ENCODE measurements around the gene CDK11A.
A peak's percentile ranks its signal among the peaks of the same experiment; 100 is the strongest.
"Not testable (repeated sequence)": the region's sequence is repeated elsewhere in the genome, so short reads cannot be mapped to it uniquely, and the experiment has no call there.

CDK11A gene

DNA sequence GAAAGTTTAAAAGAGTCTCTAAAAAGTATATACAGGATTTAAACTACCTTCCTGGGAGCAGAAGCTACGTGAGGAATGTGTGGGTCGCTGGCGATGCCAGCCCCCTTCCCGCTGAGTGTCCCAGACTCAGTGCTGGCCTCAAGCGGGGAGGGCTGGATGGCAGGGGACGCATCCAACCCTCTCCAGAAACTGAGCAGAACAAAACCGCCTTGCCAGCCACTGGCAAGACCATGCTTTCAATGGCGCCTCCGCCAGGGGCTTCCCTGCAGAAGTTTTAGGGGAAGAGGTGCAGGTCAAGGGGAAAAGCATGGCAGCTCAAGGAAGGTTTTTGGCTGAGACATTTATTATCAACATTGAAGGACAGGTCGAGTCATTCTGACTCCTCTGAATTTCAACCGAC lies 28.0 kb upstream of the CDK11A start:
- no peak for DNase-seq
- H3K27ac ChIP-seq, result no peak overlapping the region
- in situ Hi-C loops (cut with HindIII; ENCODE audit: low pct_ligation_motif_present, low sequenced_read_pairs), result no loop called here
- H3K4me3 ChIP-seq (ENCODE audit: low read depth, low read length), result no peak overlapping the region
- H3K36me3 ChIP-seq (replicated peaks), result peaks cover 41% of the 10 kb centered on the region
- H3K27me3 ChIP-seq (replicated peaks), result no peaks in the 10 kb centered on the region
- TF ChIP-seq, protein P1, sequence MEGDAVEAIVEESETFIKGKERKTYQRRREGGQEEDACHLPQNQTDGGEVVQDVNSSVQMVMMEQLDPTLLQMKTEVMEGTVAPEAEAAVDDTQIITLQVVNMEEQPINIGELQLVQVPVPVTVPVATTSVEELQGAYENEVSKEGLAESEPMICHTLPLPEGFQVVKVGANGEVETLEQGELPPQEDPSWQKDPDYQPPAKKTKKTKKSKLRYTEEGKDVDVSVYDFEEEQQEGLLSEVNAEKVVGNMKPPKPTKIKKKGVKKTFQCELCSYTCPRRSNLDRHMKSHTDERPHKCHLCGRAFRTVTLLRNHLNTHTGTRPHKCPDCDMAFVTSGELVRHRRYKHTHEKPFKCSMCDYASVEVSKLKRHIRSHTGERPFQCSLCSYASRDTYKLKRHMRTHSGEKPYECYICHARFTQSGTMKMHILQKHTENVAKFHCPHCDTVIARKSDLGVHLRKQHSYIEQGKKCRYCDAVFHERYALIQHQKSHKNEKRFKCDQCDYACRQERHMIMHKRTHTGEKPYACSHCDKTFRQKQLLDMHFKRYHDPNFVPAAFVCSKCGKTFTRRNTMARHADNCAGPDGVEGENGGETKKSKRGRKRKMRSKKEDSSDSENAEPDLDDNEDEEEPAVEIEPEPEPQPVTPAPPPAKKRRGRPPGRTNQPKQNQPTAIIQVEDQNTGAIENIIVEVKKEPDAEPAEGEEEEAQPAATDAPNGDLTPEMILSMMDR (IDR thresholded peaks at IDR 0.05; ENCODE audit: low read depth, low read length, missing control alignments), result no peak

DNA sequence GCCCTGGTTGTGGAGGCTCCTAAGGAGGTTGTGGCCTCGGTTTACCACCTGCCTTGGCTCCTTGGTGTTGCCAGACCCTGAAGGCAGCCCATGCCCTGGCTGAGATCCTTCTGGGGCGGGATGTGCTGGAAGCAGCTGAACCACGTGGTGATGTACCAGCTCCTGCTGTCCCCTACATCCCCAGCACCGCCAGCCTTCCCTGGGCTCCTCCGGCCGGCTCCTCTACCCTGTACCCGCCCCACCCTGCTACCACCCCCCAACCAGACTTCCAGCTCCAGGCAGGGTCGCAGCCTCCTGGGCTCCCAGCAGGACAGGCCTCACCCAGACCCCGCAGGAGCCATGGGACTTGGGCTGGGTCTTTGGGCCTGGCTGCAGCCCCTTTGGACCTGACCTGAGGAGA lies 25.8 kb upstream of the CDK11A start:
- H3K36me3 ChIP-seq (replicated peaks), result peaks cover 24% of the 10 kb centered on the region
- H3K4me3 ChIP-seq (ENCODE audit: low read depth, low read length); DNase-seq; in situ Hi-C loops (cut with HindIII; ENCODE audit: low pct_ligation_motif_present, low sequenced_read_pairs); H3K27ac ChIP-seq; H3K27me3 ChIP-seq (replicated peaks): not testable (repeated sequence)

DNA sequence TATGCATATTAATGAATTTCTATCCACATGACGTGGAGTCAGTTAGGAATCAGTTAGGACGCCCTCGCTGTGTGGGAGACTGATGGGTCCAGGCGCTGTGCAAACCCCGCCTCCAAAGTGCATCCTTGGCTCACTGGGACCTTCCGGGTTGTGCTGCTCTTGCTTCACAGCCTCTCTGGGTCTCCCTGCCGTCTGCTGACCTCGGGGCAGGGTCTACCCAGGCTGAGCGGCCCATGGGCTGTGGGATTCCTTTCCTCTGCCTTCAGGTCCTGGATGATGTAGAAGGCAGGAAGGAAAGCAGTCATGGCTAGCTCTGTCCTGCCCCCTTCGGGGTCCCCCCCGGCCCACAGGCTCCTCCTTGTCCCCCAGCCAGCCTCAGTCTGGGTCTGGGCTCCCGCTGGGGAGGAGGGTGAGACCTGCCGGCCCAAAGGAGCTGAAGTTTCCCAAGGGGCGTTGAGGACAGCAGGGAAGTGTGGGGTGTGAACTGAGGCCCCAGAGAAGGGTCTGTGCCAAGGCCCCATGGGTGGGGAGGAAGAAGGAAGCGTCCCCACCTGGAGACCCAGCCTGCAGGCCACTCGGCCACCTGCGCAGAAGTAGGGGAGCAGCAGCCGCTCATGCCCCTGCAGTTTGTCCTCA lies 24.6 kb upstream of the CDK11A start:
- no peak overlapping the region for H3K27ac ChIP-seq
- DNase-seq, result no peak
- no peak overlapping the region for H3K4me3 ChIP-seq (ENCODE audit: low read depth, low read length)
- TF ChIP-seq, protein P1 (IDR thresholded peaks at IDR 0.05; ENCODE audit: low read depth, low read length, missing control alignments), result no peak
- H3K36me3 ChIP-seq (replicated peaks), result peaks cover 13% of the 10 kb centered on the region
- no peaks in the 10 kb centered on the region for H3K27me3 ChIP-seq (replicated peaks)
- in situ Hi-C loops (cut with HindIII; ENCODE audit: low pct_ligation_motif_present, low sequenced_read_pairs), result no loop called here

DNA sequence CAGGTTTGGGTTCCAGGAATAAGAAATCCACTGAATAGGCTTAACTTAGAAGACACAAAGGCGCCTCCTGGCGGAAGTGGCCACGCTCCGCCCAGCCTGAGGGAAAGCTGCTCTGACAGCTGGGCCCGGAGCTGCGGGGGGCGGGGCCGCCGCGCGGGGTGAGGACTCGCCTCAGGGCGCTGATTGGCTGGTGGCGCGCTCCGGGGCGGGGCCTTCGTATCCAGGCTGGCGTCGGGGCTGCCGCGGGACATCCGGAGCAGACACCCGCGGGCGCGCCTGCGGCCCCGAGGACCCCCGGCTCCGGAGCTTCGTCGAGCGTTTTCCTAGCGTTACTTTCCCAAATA lies 22.4 kb upstream of the CDK11A start:
- H3K36me3 ChIP-seq (replicated peaks); H3K27me3 ChIP-seq (replicated peaks); H3K27ac ChIP-seq; H3K4me3 ChIP-seq (ENCODE audit: low read depth, low read length); DNase-seq; in situ Hi-C loops (cut with HindIII; ENCODE audit: low pct_ligation_motif_present, low sequenced_read_pairs): not testable (repeated sequence)

DNA sequence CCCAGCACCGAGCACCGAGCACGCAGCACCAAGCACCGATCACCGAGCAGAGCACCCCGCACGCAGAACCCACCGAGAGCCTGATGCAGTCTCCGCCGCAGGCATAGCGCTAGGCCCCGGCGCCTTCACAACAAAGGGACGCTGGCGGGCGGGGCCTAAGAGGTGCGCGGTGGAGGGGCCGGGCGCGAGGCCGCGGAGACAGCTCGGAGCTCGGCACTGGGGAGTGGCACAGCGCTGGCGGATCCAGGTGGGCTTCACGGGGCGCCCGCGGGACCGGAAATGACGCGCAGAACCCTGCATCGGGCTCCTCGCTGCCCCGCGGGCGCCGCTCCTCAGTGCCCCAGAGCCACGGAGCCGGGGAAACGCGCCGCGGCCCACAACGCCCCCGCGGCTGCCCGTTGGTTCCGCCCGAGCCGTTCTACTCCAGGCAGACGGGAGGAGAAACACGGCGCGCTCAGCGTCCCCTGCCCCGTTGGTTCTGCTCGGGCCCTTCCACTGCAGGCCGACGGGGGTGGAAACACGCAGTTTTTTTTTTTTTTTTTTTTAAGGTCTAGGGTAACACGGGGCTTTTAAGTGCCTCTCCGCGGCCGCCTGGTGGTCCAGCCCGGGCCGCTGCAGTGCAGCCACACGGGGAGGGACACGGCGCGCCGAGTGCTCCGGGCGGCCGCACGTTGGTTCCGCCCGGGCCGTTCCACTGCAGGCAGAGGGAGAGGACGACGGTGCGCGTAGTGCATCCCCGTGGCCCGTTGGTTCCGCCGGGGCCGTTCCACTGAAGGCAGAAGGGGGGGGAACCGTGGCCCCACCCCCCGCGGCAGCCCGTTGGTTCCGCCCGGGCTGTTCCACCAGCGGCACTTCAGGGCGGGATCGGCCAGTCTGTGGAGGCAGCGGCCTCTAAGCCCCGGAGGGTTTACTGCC lies 21.8 kb upstream of the CDK11A start:
- H3K27ac ChIP-seq; in situ Hi-C loops (cut with HindIII; ENCODE audit: low pct_ligation_motif_present, low sequenced_read_pairs); H3K27me3 ChIP-seq (replicated peaks); DNase-seq; H3K36me3 ChIP-seq (replicated peaks): not testable (repeated sequence)
- H3K4me3 ChIP-seq (ENCODE audit: low read depth, low read length), result peak overlapping the region; percentile 51

DNA sequence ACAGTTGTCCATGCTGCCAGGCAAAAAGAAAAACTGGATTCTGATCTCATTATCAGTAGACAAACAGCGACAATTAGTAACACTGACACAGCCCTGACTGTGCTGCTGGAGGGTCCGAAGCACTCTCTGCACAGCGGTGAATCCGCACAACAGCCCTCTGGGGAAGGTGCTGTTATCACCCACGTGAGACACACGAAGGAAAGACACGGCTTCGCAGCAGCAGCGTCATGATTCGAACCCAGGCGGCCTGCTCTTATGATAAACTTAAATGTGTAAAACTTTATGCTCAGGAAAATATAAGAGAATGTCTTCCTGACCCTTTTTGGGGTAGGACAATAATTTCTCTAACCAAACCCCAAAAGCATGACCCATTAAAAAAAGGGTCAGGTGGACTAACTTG lies 18.4 kb upstream of the CDK11A start:
- H3K27me3 ChIP-seq (replicated peaks); in situ Hi-C loops (cut with HindIII; ENCODE audit: low pct_ligation_motif_present, low sequenced_read_pairs); DNase-seq; H3K36me3 ChIP-seq (replicated peaks); H3K27ac ChIP-seq; H3K4me3 ChIP-seq (ENCODE audit: low read depth, low read length): not testable (repeated sequence)

DNA sequence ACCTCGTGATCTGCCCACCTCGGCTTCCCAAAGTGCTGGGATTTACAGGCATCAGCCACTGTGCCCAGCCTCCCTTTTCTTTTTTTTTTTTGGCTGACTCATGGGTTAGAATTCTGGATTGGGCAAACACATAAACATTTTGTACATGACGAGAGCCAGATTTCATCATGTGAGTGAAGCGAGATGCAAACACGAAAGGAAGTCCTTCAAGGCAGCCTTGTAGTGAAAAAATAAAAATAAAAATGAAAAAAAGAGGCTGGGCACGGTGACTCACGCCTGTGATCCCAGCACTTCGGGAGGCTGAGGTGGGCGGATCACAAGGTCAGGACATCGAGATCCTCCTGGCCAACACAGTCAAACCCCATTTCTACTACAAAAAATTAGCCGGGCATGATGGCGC lies 16.9 kb upstream of the CDK11A start:
- H3K27me3 ChIP-seq (replicated peaks); H3K4me3 ChIP-seq (ENCODE audit: low read depth, low read length); H3K36me3 ChIP-seq (replicated peaks); in situ Hi-C loops (cut with HindIII; ENCODE audit: low pct_ligation_motif_present, low sequenced_read_pairs): not testable (repeated sequence)
- H3K27ac ChIP-seq, result peak overlapping the region; percentile 99
- DNase-seq, result peak; percentile 94

DNA sequence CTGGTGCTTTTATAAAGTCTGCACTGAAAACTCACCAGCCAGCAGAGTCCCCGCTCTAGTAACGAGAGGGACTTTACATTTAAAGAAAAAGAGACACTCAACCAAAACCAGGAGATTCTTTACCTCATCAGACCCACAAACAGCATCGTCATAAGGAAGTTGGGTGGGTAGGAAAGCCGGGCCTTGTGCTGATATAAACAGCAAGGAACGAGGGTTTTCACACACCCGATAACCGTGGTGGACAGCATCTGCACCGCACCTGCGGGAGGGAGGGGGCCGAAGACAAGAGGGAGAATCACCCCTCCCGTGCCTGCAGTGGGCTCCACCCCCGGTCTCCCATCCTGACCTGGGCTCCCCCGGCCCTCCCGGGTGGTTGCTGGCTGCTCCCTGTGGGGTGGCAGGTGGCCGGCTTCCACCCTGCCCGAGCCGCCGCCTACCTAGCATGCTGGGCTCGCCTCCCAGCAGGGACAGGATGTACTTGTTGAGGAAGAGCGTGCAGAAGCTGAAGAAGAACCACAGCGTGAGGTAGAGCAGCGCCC lies 14.7 kb upstream of the CDK11A start:
- H3K27me3 ChIP-seq (replicated peaks); H3K27ac ChIP-seq; in situ Hi-C loops (cut with HindIII; ENCODE audit: low pct_ligation_motif_present, low sequenced_read_pairs); H3K36me3 ChIP-seq (replicated peaks); H3K4me3 ChIP-seq (ENCODE audit: low read depth, low read length); DNase-seq: not testable (repeated sequence)

DNA sequence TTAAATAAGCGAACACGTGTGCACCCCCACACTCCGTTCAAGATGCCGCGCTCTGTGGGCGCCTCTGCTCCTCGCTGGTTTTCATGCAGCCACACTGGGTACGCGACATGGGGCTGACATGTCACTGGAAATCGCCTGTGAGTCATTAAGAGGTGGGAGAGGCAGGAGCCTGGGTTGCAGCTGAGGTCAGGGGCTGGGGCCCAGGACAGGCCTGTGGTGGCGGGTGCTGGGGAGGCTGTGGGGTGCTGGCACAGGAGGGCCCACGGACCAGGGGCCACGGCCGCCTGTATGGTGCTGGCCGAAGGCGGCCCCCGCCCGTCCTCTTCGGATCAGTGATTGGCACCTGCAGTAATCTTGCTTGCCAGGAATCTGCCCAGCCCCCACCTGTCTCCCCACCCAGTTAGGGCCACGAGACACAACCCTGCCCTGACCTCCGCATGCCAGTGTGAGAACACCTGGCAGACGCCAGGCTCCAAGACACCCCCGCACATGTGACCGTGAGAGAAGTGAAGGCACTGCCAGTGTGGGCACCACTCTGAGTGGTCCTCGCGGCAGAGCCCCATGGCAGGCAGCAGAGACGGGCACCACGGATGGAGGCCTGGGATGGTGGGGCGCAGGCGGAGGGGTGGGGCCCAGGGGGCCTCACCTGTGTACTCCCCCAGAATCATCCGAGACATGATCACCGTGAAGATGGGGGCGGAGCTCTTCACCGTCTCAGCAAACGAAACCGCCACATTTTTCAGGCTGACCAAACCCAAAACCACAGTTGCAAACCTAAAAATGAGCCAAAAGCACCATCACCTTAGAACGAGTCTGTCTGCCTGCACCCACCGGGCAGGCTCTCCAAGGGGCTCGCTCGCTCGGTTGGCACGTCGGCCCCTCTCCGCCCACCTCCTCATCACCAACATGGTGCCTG lies 13.8 kb upstream of the CDK11A start:
- H3K36me3 ChIP-seq (replicated peaks); H3K27ac ChIP-seq; in situ Hi-C loops (cut with HindIII; ENCODE audit: low pct_ligation_motif_present, low sequenced_read_pairs); DNase-seq; H3K4me3 ChIP-seq (ENCODE audit: low read depth, low read length); H3K27me3 ChIP-seq (replicated peaks): not testable (repeated sequence)

Data from brain microvascular endothelial cell (primary cell).